SK-N-SH treated with all-trans-retinoic acid at 6 μM for 48 hours (cell line): Measurements from ENCODE around the gene GRB14.

Experiments
- CSRNP3 ChIP-seq: fragments of 250-450 bp; sonication (Bioruptor Pico); IDR thresholded peaks from 2 replicates; pipeline ENCODE4 v1.5.1; 2021; ENCODE audit warnings: mild to moderate bottlenecking, moderate library complexity
- ISL1 ChIP-seq: fragments of 250-450 bp; sonication (Bioruptor Pico); IDR thresholded peaks from 2 replicates; pipeline ENCODE4 v2.1.2; 2022; ENCODE audit warnings: mild to moderate bottlenecking, moderate library complexity
- PATZ1 ChIP-seq: fragments of 250-450 bp; sonication (Bioruptor Pico); IDR thresholded peaks from 2 replicates; pipeline ENCODE4 v1.8.0; 2020; ENCODE audit warnings: mild to moderate bottlenecking, moderate library complexity, borderline replicate concordance
- TCF4 ChIP-seq: fragments of 250-450 bp; sonication (Bioruptor Pico); IDR thresholded peaks from 2 replicates; pipeline ENCODE4 v1.8.0; 2021; ENCODE audit warnings: mild to moderate bottlenecking, moderate library complexity, borderline replicate concordance
- TOX ChIP-seq: fragments of 250-450 bp; sonication (Bioruptor Pico); IDR thresholded peaks from 2 replicates; pipeline ENCODE4 v1.8.0; 2021; ENCODE audit warnings: mild to moderate bottlenecking, moderate library complexity, borderline replicate concordance
- TSHZ2 ChIP-seq: fragments of 250-450 bp; sonication (Bioruptor Pico); IDR thresholded peaks from 2 replicates; pipeline ENCODE4 v1.5.0; 2020; ENCODE audit warnings: mild to moderate bottlenecking, moderate library complexity
- ZC3H10 ChIP-seq: fragments of 250-450 bp; sonication (Bioruptor Pico); IDR thresholded peaks from 2 replicates; pipeline ENCODE4 v1.5.1; 2021; ENCODE audit warnings: mild to moderate bottlenecking, moderate library complexity
- ZFP30 ChIP-seq: fragments of 450-650 bp; formaldehyde crosslinking; IDR thresholded peaks from 2 replicates; pipeline ENCODE4 v1.5.0; 2022; ENCODE audit warnings: mild to moderate bottlenecking, moderate library complexity
- ZNF565 ChIP-seq: fragments of 450-650 bp; formaldehyde crosslinking; conservative IDR thresholded peaks from 2 replicates; pipeline ENCODE4 v1.5.0; 2020; ENCODE audit warnings: low read depth, mild to moderate bottlenecking, moderate library complexity

GRCh38 chr2:164609790-164610189 is 11.5 kb downstream of the GRB14 start:
- TF ChIP-seq TOX (CRISPR knock-in tag) (no peak), PATZ1 (CRISPR knock-in tag) (no peak), TCF4 (no peak), TSHZ2 (CRISPR knock-in tag) (no peak), ISL1 (CRISPR knock-in tag) (no peak), ZC3H10 (CRISPR knock-in tag) (no peak), CSRNP3 (CRISPR knock-in tag) (no peak), ZNF565 (CRISPR knock-in tag) (no peak), ZFP30 (CRISPR knock-in tag) (no peak)
